HCT116 (cell line): Measurements from ENCODE around the gene LPAR2. TPM values are rescaled to one million over a fixed set of nuclear protein-coding genes. Genes with fewer than 3 reads are reported as not detected.
A peak's percentile ranks its signal among the peaks of the same experiment; 100 is the strongest.

Source experiments
- ATAC-seq: fragments of 200-7000 bp; cut with Tn5 transposase; 2 replicates; pipeline ENCODE4 v1.9.1; 2020; ENCODE audit warnings: mild to moderate bottlenecking, moderate library complexity
- BruUV-seq: library from RNA; stranded (reverse); fragments of 400-500 nt; replicated peaks from 2 replicates; lab custom pipeline; 2021; lab: Mats Ljungman, UMichigan
- CTCF ChIA-PET: fragments of 300-600 bp; sonication (Branson Sonifier 250); formaldehyde crosslinking; loops from one replicate; lab custom pipeline; 2021; ENCODE audit warnings: antibody characterized with exemption; lab: Charles Lee
- POLR2A ChIA-PET: fragments of 300-600, 350-600 bp; sonication (Branson Sonifier 250); formaldehyde crosslinking; loops from one replicate; lab custom pipeline; 2021; ENCODE audit warnings: antibody characterized with exemption; lab: Charles Lee
- RAD21 ChIA-PET, 2 experiments: fragments of 300-600 bp; sonication (Branson Sonifier 250); formaldehyde crosslinking; loops; one replicate each; lab custom pipeline; 2023; ENCODE audit warnings: low total read pairs in 2 of 2; ENCODE audit not compliant: uncharacterized antibody in 2 of 2, unreplicated experiment in 2 of 2, low non-redundant PET in 1 of 2; lab: Charles Lee
- DNase-seq: peaks from one replicate; pipeline ENCODE4 v3.0.0-alpha.2; 2010; ENCODE audit warnings: low read depth, low spot score
- H2AFZ ChIP-seq: fragments of 200-600 bp; shearing (Covaris generic), sonication (generic); 2 replicates; pipeline ENCODE4 v1.6.1; 2017; ENCODE audit warnings: low read depth, mixed run types, mixed read lengths, antibody characterized with exemption, low read length; ENCODE audit not compliant: poor library complexity, severe bottlenecking
- H3K27ac ChIP-seq: 2 replicates; pipeline ENCODE4 v1.5.1; 2012; ENCODE audit warnings: low read depth, low read length
- H3K27me3 ChIP-seq: fragments of 200-600 bp; sonication (generic); 2 replicates; pipeline ENCODE4 v1.6.1; 2016; ENCODE audit warnings: mixed run types, low read length, mixed read lengths; ENCODE audit not compliant: insufficient read depth
- H3K36me3 ChIP-seq, 2 experiments: fragments of 200-500 bp in 1 of 2; fragments of 200-600 bp in 1 of 2; sonication (Bioruptor generic) in 1 of 2; sonication (generic) in 1 of 2; 2 replicates each; pipeline versions ENCODE4 v1.5.1 to v1.6.1; 2014 to 2016; ENCODE audit warnings: low read length in 2 of 2, inconsistent platforms in 1 of 2, mixed read lengths in 1 of 2, mixed run types in 1 of 2; ENCODE audit not compliant: insufficient read depth in 2 of 2, control insufficient read depth in 1 of 2
- H3K4me1 ChIP-seq, 2 experiments: fragments of 200-600 bp in 1 of 2; sonication (generic) in 1 of 2; 2 replicates each; pipeline versions ENCODE4 v1.5.1 to v1.6.1; 2012 to 2017; ENCODE audit warnings: low read length in 2 of 2, inconsistent platforms in 1 of 2, mild to moderate bottlenecking in 1 of 2, mixed read lengths in 1 of 2, mixed run types in 1 of 2, moderate library complexity in 1 of 2; ENCODE audit not compliant: insufficient read depth in 2 of 2, control insufficient read depth in 1 of 2
- H3K4me2 ChIP-seq: fragments of 200-600 bp; sonication (generic); 2 replicates; pipeline ENCODE4 v1.6.1; 2017; ENCODE audit warnings: mixed run types, low read length, mixed read lengths
- H3K4me3 ChIP-seq, 2 experiments: fragments of 200-600 bp in 1 of 2; sonication (generic) in 1 of 2; replicated peaks in 1 of 2; 2 replicates each; pipeline ENCODE4 v1.5.1; 2011 to 2016; ENCODE audit warnings: low read length in 2 of 2, control low read depth in 1 of 2, low read depth in 1 of 2, mild to moderate bottlenecking in 1 of 2, mixed read lengths in 1 of 2, mixed run types in 1 of 2
- H3K79me2 ChIP-seq: fragments of 200-600 bp; sonication (generic); 2 replicates; pipeline ENCODE4 v1.6.1; 2017; ENCODE audit warnings: mild to moderate bottlenecking, mixed run types, low read length, moderate library complexity, mixed read lengths; ENCODE audit not compliant: insufficient read depth
- H3K9ac ChIP-seq: fragments of 200-600 bp; sonication (generic); 2 replicates; pipeline ENCODE4 v1.6.1; 2016; ENCODE audit warnings: low read length, mixed read lengths
- H3K9me2 ChIP-seq: fragments of 200-600 bp; sonication (generic), shearing (Covaris generic); 2 replicates; pipeline ENCODE4 v1.6.1; 2017; ENCODE audit warnings: mixed run types, mild to moderate bottlenecking, moderate library complexity; ENCODE audit not compliant: insufficient read depth
- H3K9me3 ChIP-seq, 2 experiments: fragments of 200-500 bp in 1 of 2; fragments of 200-600 bp in 1 of 2; sonication (Bioruptor generic) in 1 of 2; sonication (generic) in 1 of 2; 2 replicates each; pipeline ENCODE4 v1.6.1; 2014 to 2017; ENCODE audit warnings: low read length in 2 of 2, mixed read lengths in 2 of 2, inconsistent platforms in 1 of 2, low read depth in 1 of 2, mild to moderate bottlenecking in 1 of 2, mixed run types in 1 of 2, moderate library complexity in 1 of 2; ENCODE audit not compliant: control insufficient read depth in 1 of 2, insufficient read depth in 1 of 2
- H4K20me1 ChIP-seq: fragments of 200-600 bp; sonication (generic), shearing (Covaris generic); 2 replicates; pipeline ENCODE4 v1.6.1; 2017; ENCODE audit warnings: mixed run types, mild to moderate bottlenecking, moderate library complexity; ENCODE audit not compliant: insufficient read depth
- RAD21 ChIP-seq: IDR thresholded peaks from 2 replicates; pipeline ENCODE4 v1.6.1; 2012; ENCODE audit warnings: low read depth, mild to moderate bottlenecking
- TCF7L2 ChIP-seq: IDR thresholded peaks from 2 replicates; pipeline ENCODE4 v1.7.0; 2011; ENCODE audit warnings: borderline replicate concordance, inconsistent platforms; ENCODE audit not compliant: insufficient read depth, insufficient read length; ENCODE audit errors: extremely low read depth
- YY1 ChIP-seq: IDR thresholded peaks from 2 replicates; pipeline ENCODE4 v1.6.1; 2011; ENCODE audit warnings: low read length, low read depth, moderate library complexity, mild to moderate bottlenecking; ENCODE audit not compliant: insufficient replicate concordance; ENCODE audit errors: extremely low read depth
- ZFX ChIP-seq: fragments of 450-650 bp; IDR thresholded peaks from 2 replicates; pipeline ENCODE4 v1.6.1; 2017
- intact Hi-C: fragments of 100-400 bp; cut with micrococcal nuclease; formaldehyde crosslinking; loops from 2 replicates; pipeline ENCODE4 v1.10.0; 2022
- total RNA-seq: library from RNA; stranded (reverse); gene quantifications from one replicate; pipeline ENCODE4 v1.2.1, GENCODE V29; 2021; ENCODE audit not compliant: unreplicated experiment
- TF ChIP-seq, protein P1 (sequence below): IDR thresholded peaks from 2 replicates; pipeline ENCODE4 v1.6.1; 2012

Gene LPAR2
- total RNA-seq, 1 experiment from 2014 or later = 28.2 TPM

DNA sequence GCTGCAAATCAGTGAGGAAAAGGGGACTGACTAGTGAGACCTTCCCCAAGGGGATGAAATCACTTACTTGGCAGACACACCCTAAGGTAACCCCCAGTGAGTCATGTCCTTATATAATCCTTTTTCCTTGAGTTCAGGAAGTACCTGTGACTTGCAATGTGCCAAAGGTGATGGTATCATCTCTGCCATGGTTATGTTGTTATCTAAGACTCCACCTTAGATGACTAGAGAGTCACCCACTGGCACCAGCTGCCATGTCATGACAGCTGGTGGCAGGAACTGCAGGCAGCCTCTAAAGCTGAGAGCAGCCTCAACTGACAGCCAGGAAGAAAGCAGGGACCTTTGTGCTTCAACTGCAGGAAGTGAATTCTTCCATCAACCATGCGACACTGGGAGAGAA is 22.0 kb downstream of the LPAR2 start (continued):
- TF ChIP-seq, protein P1, sequence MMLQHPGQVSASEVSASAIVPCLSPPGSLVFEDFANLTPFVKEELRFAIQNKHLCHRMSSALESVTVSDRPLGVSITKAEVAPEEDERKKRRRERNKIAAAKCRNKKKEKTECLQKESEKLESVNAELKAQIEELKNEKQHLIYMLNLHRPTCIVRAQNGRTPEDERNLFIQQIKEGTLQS = 0 out of 2 replicates have a peak, but pooled peaks have one; percentile 45

DNA sequence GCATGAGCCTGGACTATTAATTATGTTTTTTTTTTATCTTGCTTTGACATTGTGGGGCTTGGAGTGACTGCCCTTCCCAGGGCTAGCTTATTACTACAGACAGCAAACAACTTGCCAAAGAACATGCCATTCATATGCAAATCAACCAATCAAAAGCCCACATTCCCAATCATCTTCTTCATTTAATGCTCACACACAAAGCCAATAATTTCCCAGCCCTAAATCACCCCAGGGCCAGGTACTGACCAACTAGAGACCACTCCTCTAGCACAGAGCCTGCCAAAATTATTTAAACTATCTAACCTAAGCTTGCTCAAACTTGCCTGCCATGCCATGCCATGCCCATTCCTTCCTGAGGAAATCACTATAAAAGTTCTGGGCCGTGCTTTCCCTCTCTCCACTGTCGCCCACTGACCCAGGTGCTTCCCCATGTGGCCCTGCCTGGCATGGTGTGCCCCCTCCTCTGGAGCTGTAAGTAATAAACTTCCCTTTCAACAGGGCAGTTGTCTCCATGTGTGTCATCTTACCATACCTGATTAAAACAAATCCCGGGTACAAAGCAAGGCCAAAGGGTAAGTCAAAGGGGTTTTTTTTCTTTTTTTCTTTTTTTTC is 25.2 kb downstream of the LPAR2 start:
- no peak overlapping the region for H3K4me3 ChIP-seq
- no peaks in the 10 kb centered on the region for H3K27me3 ChIP-seq
- intact Hi-C loops = no loop called here
- H3K9me3 ChIP-seq = no peaks in the 10 kb centered on the region
- TF ChIP-seq RAD21 (no peak), ZFX (no peak), TCF7L2 (no peak)
- DNase-seq = no peak
- ChIA-PET RAD21 (no interaction called here), CTCF (no interaction called here), POLR2A (interaction anchor here (1.0 kb wide), 1 partner anchor 26 kb away, joined by 3 read pairs; the partner anchor contains the start of gene LPAR2)
- H3K79me2 ChIP-seq = peaks cover 7% of the 10 kb centered on the region
- ATAC-seq = no peak
- H2AFZ ChIP-seq = no peak overlapping the region
- BruUV-seq = no TSS peak
- no peak overlapping the region for H3K4me2 ChIP-seq
- H3K36me3 ChIP-seq = no peaks in the 10 kb centered on the region; a peak in 2 of 4 replicates
- H3K27ac ChIP-seq = no peak overlapping the region
- H3K4me1 ChIP-seq = peaks cover 21 to 36% of the 10 kb centered on the region in 2 experiments
- no peak overlapping the region for H3K9ac ChIP-seq
- H3K9me2 ChIP-seq = no peaks in the 10 kb centered on the region
- no peaks in the 10 kb centered on the region for H4K20me1 ChIP-seq

GRCh38 chr19:19602136-19602712 is 25.8 kb downstream of the LPAR2 start:
- Histone ChIP-seq H3K9me2 (no peaks in the 10 kb centered on the region), H4K20me1 (no peaks in the 10 kb centered on the region), H3K36me3 (no peaks in the 10 kb centered on the region; a peak in 2 of 4 replicates), H3K4me1 (peaks cover 18 to 32% of the 10 kb centered on the region in 2 experiments), H3K4me2 (no peak overlapping the region), H3K9me3 (no peaks in the 10 kb centered on the region), H3K27me3 (no peaks in the 10 kb centered on the region), H3K27ac (no peak overlapping the region), H3K9ac (no peak overlapping the region), H2AFZ (no peak overlapping the region), H3K79me2 (peaks cover 7% of the 10 kb centered on the region; the same call in 1 of the 2 replicates), H3K4me3 (no peak overlapping the region)
- DNase-seq = no peak
- ATAC-seq = no peak
- intact Hi-C loops = no loop called here
- RAD21 ChIA-PET = no interaction called here
- TF ChIP-seq YY1 = no peak
- peak; percentile 28 for TF ChIP-seq TCF7L2
- no TSS peak for BruUV-seq
- CTCF ChIA-PET = no interaction called here
- POLR2A ChIA-PET = interaction anchor here (0.6 to 1.0 kb wide), 2 partner anchors 26 to 55 kb away, joined by 3 read pairs; partner anchors contain the start of gene LPAR2
